NOMO-1 (cell line): ENCODE measurements around the gene PRELID1.

Experiments
- DNase-seq, 2 experiments: peaks; one replicate each; lab custom pipeline; 2025; ENCODE audit not compliant: unreplicated experiment in 2 of 2; lab: John Stamatoyannopoulos, UW

The PRELID1 gene

DNA sequence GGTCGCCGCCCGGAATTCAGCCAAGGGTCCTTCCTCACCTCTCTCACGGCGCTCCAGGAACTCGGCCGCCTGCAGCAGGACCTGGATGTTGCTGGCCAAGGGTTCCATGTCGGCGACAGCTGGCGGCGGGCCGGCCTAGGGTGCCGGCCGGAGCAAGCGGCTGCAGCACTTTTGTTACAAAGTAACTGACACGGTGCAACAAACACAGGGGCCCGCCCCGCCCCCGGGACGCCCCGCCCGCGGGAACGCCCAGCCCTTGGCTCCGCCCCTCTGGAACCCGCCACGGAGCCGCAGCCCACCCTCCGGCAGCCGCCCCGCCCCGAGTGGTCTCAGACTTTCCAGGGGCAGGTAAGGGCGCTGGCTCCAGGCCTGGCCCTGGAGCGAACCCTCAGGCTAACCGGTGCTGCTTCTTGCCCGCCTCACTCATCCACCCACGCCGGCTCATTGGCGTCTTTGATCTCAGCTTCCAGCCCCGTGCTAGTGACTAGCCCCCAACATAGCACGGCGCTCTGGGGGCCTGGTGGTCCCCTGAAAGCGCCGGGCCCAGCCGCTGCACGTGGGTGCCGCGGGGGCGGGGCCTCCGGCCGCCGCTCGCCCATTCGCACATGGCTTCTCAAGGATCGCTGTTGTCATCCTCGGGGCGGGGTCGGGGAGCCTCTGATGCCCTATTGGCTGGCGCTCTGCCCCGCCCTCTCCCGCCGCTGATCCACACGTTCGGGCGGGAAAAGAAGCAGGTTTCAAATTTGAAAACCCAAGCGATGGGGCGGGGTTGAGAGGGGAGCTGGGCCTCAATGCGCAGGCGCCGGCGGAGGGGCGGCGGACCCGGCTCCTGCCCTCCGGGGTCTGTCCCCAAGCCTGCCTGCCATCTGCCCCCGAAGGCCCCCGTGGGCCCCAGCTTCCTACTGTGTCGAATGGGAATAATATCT, 8.4 kb downstream of the PRELID1 start, which contains the start of gene MXD3:
TSS of gene MXD3 (minus strand) at position 176 of the 926 bp plus-strand sequence. CDS start at position 108, 68 bp downstream.
- peak; percentile 96 to 98 for DNase-seq

- peak in 1 of 2 experiments; percentile 78 for DNase-seq
Observed at GRCh38 chr5:177312649-177313181, 9.1 kb downstream of the PRELID1 start.

- DNase-seq = no peak
Observed at GRCh38 chr5:177313561-177314259, 10.1 kb downstream of the PRELID1 start.

- no peak for DNase-seq
Observed at GRCh38 chr5:177314376-177315342, 11.1 kb downstream of the PRELID1 start.

DNA sequence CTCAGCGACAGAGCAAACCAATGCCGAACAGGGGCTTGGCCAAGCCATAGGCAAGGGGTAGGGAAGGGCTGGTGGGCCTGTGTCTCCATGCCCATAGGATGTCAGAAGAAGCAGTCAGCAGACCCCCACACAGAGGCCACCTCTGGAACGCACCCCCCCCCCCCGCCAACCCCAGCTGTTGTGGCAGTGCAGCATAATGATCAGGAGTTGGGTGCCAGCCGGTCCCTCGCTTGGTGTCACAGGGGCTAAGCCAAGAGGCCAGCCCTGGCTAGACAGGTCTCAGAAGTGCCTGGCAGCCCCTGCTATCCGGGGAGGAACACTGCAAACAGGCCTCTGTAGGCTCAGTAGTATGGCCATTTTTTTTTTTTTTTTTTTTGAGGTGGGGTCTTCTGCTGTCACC, 11.8 kb downstream of the PRELID1 start:
- DNase-seq = no peak

GRCh38 chr5:177316005-177316404, 12.4 kb downstream of the PRELID1 start:
- no peak for DNase-seq

- DNase-seq = peak; percentile 70 to 78
Observed at GRCh38 chr5:177317959-177318377, 14.4 kb downstream of the PRELID1 start.

- no peak for DNase-seq
Observed at GRCh38 chr5:177319913-177320588, 16.5 kb downstream of the PRELID1 start.

DNA sequence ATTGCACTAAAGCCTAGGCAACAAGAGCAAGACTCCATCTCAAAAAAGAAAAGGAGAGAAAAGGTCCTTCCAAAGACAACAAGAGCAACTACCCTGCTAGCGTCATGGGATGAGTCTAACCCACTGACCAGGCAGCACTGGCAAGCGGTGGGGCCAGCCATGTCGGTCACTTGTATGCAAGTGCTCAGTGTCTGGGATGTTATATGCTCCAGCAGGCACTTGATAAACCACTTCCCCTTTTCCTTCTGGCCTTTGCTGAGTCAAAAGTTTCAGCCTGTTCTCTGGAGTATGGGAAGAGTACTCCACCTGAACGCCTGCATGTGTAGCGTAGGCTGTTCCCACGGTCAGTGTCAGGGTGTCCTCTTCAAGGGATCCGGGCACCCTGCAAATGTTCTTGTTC, 17.3 kb downstream of the PRELID1 start:
- DNase-seq = peak; percentile 47 to 76

- DNase-seq = no peak
Observed at GRCh38 chr5:177325868-177326381, 22.3 kb downstream of the PRELID1 start.

GRCh38 chr5:177327539-177328522, 24.2 kb downstream of the PRELID1 start:
- DNase-seq = no peak

GRCh38 chr5:177328545-177329231, 25.1 kb downstream of the PRELID1 start:
- DNase-seq = no peak

DNA sequence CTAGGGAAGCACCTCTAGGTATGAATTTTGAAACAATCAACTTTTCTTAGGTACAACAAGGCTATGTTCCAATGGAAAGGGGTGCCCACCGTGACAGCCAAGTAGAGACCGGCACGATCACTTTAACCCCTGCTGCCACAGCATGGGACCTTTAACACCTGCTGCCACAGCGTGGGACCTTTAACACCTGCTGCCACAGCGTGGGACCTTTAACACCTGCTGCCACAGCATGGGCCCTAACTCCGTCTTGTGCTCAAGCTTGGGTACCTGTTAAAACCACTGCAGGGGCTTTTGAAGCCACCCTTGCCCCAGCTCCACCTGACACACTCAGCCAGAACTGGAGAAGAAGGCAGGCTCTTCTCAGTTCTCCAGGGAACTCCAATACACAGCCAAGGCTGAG, 26.3 kb downstream of the PRELID1 start:
- no peak for DNase-seq

- no peak for DNase-seq
Observed at GRCh38 chr5:177330991-177331842, 27.6 kb downstream of the PRELID1 start.

DNA sequence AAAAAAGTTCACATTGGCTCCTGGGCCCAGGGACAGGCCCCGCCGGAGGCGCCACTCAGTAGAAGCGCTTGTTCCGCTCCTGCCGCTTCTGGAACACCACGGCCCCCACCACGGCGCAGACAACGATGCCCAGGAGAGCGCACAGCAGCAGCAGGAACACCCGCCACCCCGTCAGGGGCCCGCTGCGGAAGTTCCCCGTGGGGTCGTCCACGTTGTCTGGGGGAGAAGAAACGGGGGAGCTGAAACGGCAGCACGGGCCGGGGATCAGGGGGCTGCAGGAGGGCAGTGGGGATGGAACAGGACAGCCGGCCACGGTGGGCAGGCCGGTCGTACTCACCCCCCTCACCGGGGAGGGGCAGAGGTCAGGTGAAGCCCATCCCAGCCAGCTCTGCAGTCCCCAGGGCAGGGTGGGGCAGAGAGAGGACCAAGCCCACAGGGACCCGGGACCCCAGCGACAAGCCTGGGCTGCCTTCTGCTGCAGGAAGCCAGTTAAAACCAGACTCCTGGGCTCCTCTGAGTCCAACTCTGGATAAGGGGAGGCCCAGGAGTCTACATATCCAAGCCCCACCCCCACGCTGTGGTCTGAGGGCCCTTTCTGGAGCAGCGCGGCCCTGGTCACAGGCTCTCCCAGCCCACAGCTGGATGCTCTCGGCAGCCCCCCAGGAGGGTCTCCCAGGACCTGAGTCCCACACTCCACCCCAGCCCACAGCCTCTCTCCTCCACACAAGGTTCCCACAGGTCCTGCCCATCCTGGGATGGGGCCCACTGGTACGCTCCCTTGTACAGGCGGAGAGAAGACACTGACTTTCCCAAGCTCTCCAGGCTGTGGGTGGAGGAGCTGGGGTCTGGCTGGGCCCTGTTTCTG, 28.7 kb downstream of the PRELID1 start:
- no peak for DNase-seq

- DNase-seq = no peak
Observed at GRCh38 chr5:177332896-177333260, 29.3 kb downstream of the PRELID1 start.
